K562 treated with DMSO at 1 percent for 4 hours (cell line): ENCODE results near the gene CCR9. TPM values are rescaled to one million over a fixed set of nuclear protein-coding genes. Genes with fewer than 3 reads are reported as not detected.

ENCODE experiments used
- total RNA-seq: library from RNA; unstranded; fragments of 300-600 nt; gene quantifications from 2 replicates; pipeline ENCODE4 v1.2.3, GENCODE V29; 2022; ENCODE audit not compliant: insufficient read depth

Gene CCR9, protein sequence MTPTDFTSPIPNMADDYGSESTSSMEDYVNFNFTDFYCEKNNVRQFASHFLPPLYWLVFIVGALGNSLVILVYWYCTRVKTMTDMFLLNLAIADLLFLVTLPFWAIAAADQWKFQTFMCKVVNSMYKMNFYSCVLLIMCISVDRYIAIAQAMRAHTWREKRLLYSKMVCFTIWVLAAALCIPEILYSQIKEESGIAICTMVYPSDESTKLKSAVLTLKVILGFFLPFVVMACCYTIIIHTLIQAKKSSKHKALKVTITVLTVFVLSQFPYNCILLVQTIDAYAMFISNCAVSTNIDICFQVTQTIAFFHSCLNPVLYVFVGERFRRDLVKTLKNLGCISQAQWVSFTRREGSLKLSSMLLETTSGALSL
- not detected in 2 replicates for total RNA-seq

DNA sequence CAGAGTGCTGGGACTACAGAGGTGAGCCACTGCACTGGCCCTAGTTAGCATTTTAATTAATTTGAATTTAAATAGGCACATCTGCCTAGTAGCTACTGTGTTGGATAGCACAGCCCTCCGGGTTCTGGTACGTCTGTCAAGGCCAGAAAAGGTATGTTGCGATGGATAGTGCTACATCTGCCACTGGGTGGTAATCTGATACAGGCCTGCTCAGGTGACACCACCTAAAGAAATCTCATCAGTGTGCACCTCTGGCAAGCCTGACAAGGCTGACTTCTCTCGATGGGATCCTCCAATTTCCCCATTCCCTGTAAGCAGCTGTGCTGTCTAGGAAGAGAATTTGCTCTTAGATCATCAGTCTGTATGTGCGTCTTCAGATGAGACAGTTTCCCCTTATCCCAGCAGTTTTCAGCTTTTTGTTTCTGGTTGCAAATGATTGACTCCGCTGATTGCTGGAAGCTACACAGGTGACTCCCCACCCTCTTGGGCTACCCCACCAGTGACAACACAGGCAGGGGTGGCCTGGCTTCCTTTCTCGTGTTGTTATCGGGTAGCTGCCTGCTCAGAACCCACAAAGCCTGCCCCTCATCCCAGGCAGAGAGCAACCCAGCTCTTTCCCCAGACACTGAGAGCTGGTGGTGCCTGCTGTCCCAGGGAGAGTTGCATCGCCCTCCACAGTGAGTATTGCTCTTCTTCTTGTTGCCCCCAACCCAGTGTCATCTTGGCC is at the start of gene CCR9:
Gene CCR9 (plus strand): TSS at position 565 of the 727 bp plus-strand sequence. CDS start 8,391 bp downstream, outside the sequence.

DNA sequence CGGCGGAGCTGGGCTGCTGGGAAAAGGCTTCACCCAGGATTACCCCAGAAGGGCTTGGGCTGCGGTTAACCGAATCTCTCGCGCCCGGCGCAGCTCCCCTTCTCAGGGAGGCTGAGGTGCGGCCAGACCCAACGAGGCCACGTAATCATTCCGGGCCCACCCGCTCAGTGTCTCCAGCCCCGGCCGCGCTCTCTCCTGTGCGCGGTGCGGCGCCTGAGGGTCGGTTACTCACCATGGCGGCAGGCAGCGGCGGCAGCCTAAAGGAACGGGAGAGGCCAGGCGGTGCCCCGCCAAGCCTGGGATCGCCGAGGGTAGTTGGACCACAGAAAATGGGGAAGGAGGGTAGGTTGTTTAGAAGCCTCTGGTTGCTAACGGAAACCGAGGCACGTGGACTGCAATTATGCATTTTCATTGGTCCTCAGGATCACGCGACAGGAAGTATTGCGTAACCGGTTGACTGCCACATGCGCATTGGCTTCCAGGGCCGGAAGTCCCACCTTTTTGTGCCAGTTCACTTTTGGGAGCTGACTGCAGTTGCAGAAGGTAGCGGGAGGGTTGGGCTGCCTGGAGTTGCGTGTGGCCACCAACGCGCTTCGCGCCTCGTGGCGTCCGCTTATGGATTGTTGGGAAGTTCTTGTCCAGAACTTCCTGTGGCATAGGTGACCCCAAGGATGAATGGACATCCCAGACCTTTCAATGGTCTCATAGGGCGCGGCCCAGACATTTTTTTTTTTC is 44.4 kb upstream of the CCR9 start, which contains the start of gene LZTFL1:
Gene LZTFL1 (minus strand): TSS at position 363 of the 735 bp plus-strand sequence. CDS start 128 bp downstream, at position 235.

GRCh38 chr3:45943207-45943846 is 57.0 kb downstream of the CCR9 start, which contains the start of gene CXCR6:
Gene CXCR6 (plus strand): TSS chr3:45943464. CDS start chr3:45946482, 3,018 bp downstream.

Other genes starting within 250 kb of the CCR9 start
- 28.1 and 35.3 TPM in 2 replicates for gene SACM1L, start 197.1 kb upstream of the CCR9 start, total RNA-seq
- gene SLC6A20, start 90.0 kb upstream of the CCR9 start, total RNA-seq, result not detected in 2 replicates
- 5.0 and 13.4 TPM in 2 replicates for gene LZTFL1, start 44.4 kb upstream of the CCR9 start, total RNA-seq
- not detected in 2 replicates for gene CXCR6, start 56.9 kb downstream of the CCR9 start, total RNA-seq
- 3.5 and 4.3 TPM in 2 replicates for gene FYCO1, start 109.3 kb downstream of the CCR9 start, total RNA-seq
- gene XCR1, start 140.9 kb downstream of the CCR9 start, total RNA-seq, result not detected in 2 replicates